Measurements from ENCODE around the gene MYRFL. TPM values are rescaled to one million over a fixed set of nuclear protein-coding genes. Genes with fewer than 3 reads are reported as not detected.
A peak's percentile ranks its signal among the peaks of the same experiment; 100 is the strongest.

The MYRFL gene
- total RNA-seq, 4 donors from 2014 or later, result 0.27 to 3.3 (median 1.5) TPM

- TF ChIP-seq CTCF (IDR thresholded peaks at IDR 0.05), result no peak
- no peak for TF ChIP-seq POLR2A (IDR thresholded peaks at IDR 0.05)
- DNase-seq (ENCODE audit: low spot score in 2 of 2), result no peak
- no peak overlapping the region for H3K4me3 ChIP-seq (ENCODE audit: low read depth, poor library complexity, severe bottlenecking)
- intact Hi-C loops (cut with DNase I; ENCODE audit: low total_unique reads), result no loop called here
Observed at GRCh38 chr12:69961246-69961645, 136.2 kb downstream of the MYRFL start.

DNA sequence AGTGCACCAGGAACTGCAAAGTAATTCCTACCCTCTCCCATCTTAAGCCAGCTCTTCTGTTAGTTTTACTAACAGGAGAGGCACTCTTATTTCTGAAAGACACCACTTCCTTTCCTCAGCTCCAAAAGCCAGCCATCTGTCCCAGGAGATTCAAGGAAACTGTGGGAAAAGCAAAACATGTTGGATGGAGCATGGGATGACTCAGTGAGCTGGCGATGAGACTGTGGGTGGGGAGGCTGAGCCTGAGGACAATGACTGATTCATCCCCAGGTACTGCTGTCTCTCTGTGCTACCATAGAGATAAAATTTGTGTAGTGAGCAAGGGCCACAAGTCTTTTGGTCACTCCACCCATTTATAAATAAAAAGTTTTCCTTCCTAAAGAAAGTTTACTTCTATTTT, 141.4 kb downstream of the MYRFL start:
- peak; percentile 75 to 89 for DNase-seq (ENCODE audit: low spot score in 2 of 2)
- H3K4me3 ChIP-seq (ENCODE audit: low read depth, poor library complexity, severe bottlenecking), result no peak overlapping the region
- 9 to 22% methylated on average over 1 of the region's 1 CpG for WGBS, 2 donors
- intact Hi-C loops (cut with DNase I; ENCODE audit: low total_unique reads), result no loop called here
- TF ChIP-seq CTCF (IDR thresholded peaks at IDR 0.05) (no peak), POLR2A (IDR thresholded peaks at IDR 0.05) (no peak)

GRCh38 chr12:69966839-69967238, 141.8 kb downstream of the MYRFL start:
- intact Hi-C loops (cut with DNase I; ENCODE audit: low total_unique reads), result no loop called here
- H3K4me3 ChIP-seq (ENCODE audit: low read depth, poor library complexity, severe bottlenecking), result no peak overlapping the region
- DNase-seq (ENCODE audit: low spot score in 2 of 2), result peak in 1 of 2 donors; percentile 53
- no peak for TF ChIP-seq CTCF (IDR thresholded peaks at IDR 0.05)
- no peak for TF ChIP-seq POLR2A (IDR thresholded peaks at IDR 0.05)
- 25 to 29% methylated on average over 3 of the region's 3 CpGs for WGBS, 2 donors

- TF ChIP-seq CTCF (IDR thresholded peaks at IDR 0.05) (no peak), POLR2A (IDR thresholded peaks at IDR 0.05) (no peak)
- WGBS, 2 donors, result 83 to 84% methylated on average over 3 of the region's 3 CpGs
- no peak overlapping the region for H3K4me3 ChIP-seq (ENCODE audit: low read depth, poor library complexity, severe bottlenecking)
- intact Hi-C loops (cut with DNase I; ENCODE audit: low total_unique reads), result no loop called here
- DNase-seq (ENCODE audit: low spot score in 2 of 2), result no peak
Observed at GRCh38 chr12:69969011-69969410, 144.0 kb downstream of the MYRFL start.

DNA sequence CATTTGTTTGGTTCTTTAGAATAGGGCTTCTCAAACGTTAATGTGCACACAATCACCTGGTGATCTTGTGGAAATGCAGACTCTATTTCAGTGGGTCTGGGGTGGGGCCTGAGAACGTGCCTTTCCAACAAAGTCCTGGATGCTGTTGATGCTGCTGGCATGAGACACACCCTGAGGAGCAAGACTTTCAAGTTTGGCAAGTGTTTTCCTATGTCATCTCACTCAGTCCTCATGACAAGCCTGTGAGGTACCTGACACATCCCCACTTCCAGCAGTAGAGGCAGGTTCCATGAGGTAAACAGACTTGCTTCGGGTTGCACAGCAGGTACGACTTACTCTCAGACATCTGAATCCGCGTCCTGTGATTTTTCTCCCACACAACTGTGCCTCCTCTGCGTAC, 147.1 kb downstream of the MYRFL start:
- 58 to 62% methylated on average over 7 of the region's 7 CpGs for whole genome bisulfite sequencing, 2 donors
- H3K4me3 ChIP-seq (ENCODE audit: low read depth, poor library complexity, severe bottlenecking), result no peak overlapping the region
- intact Hi-C loops (cut with DNase I; ENCODE audit: low total_unique reads), result no loop called here
- peak in 1 of 2 donors; percentile 43 for DNase-seq (ENCODE audit: low spot score in 2 of 2)
- TF ChIP-seq CTCF (IDR thresholded peaks at IDR 0.05), result no peak
- TF ChIP-seq POLR2A (IDR thresholded peaks at IDR 0.05), result no peak

GRCh38 chr12:69978020-69978419, 153.0 kb downstream of the MYRFL start:
- intact Hi-C loops (cut with DNase I; ENCODE audit: low total_unique reads), result no loop called here
- DNase-seq (ENCODE audit: low spot score in 2 of 2), result no peak
- 54 to 69% methylated on average over 6 of the region's 6 CpGs for WGBS, 2 donors
- H3K4me3 ChIP-seq (ENCODE audit: low read depth, poor library complexity, severe bottlenecking), result no peak overlapping the region
- TF ChIP-seq POLR2A (IDR thresholded peaks at IDR 0.05) (no peak), CTCF (IDR thresholded peaks at IDR 0.05) (no peak)

All from lower leg skin (tissue), 4 donors.